ENCODE data around the gene CACNA1B.
"Not testable (repeated sequence)": the region's sequence is repeated elsewhere in the genome, so short reads cannot be mapped to it uniquely, and the experiment has no call there.

The CACNA1B gene

DNA sequence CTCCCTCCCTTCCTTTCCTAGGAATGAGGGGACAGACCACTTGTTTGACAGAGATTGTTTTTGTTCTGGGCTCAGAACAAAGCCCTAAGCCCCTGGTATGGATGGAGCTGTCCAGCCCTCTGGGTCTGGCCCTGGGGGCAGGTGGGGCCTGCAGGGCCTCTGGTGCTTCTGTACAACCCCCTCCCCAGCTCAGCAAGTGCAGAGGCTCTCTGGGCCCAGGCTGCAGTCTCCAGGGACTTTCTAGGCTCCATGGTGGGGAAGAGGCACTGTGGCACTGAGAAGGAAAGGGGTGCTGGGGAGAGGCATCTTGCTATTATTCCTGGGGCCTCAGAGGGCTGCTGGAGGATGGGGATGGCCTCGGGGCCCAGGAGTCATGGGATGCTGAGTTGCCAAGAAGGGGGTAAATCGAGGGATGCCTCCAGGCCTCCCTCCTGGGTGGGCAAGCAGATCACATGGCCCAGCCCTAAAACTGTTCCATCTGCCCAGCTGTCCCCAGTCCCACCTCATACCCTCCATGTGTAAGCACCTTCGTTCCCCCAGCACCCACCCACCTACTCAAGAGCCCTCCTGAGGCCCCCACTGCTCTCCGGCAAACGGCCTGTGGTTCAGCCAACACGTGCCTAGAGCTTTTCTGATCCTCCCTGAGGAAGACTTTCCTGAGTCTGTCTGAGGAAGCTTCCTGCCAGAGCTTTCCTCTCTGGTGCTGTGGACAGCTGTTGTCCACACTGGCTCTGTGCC, 225.7 kb downstream of the CACNA1B start:
- no peak for DNase-seq

DNA sequence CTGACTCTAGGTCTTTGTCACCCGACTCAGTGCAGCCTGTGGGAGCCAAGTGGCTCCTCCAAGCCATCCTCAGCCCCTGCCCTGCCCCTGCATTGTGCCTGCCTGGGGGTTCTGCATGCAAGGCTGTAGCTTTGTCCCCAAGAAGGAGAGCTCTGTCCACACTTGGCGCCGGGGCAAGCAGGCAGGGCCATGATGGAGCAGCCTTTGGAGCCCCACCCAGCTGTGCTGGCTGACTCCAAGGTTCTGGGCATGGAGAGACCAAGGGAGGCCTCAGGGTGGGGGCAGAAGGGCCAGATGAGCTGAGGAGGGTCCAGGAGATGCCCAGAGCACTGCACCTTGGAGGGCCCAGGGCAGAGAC, 226.2 kb downstream of the CACNA1B start:
- no peak for DNase-seq

DNA sequence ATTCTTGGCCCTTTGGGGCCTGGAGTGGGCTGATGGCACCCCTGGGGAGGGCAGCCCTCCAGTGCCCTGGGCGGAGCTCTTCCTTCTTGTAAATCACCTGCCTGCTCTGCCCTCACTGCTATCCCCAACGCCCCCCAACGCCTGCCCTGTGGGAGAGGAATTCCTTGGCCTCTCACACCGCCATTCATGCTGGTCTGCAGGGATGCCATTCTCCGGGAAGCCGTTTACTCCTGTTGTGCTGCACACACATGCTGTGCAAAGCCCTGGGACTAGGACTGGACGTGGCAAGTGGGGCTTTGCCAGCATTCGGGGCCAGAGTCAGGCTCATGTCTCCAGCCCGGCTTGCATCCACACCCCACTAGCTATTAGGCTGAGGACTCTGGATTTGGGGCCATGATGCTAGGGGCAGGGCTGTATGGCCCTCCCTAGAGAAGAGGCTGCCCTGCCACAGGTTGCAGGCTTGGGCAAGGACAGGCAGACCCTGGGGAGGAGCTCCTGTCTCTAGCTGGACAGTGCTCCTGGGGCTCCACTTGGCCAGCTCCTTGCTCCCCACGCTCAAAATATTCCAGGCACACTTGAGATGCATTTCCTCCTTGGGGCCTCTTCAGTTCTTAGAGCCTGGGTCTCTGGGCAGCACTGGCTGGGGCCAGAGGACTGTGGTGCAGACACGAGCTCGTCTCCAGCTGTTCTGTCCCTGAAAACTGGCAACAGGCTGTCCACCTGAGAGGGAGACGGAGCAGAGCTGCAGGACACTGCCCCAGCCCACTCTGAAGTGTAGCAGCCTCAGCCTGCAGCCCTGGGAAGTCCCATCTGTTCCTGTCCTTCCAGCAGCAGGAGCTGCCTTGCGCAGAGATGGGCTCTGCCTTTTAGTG, 226.9 kb downstream of the CACNA1B start:
- no peak for DNase-seq

DNA sequence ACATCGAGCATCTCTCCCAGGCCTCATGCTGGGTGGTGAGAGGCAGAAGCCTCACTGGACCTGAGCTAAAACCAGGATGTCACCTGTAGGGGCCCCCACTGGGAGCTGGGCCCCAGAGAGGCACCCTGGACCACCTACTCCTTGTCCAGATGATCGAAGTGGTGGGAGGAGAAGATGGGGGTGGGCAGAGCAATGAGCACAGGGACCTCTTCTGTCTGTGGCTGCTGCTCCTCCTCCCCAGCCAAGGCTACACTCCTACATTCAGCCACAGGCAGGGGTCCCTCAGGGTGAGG, 227.5 kb downstream of the CACNA1B start:
- DNase-seq: no peak

DNA sequence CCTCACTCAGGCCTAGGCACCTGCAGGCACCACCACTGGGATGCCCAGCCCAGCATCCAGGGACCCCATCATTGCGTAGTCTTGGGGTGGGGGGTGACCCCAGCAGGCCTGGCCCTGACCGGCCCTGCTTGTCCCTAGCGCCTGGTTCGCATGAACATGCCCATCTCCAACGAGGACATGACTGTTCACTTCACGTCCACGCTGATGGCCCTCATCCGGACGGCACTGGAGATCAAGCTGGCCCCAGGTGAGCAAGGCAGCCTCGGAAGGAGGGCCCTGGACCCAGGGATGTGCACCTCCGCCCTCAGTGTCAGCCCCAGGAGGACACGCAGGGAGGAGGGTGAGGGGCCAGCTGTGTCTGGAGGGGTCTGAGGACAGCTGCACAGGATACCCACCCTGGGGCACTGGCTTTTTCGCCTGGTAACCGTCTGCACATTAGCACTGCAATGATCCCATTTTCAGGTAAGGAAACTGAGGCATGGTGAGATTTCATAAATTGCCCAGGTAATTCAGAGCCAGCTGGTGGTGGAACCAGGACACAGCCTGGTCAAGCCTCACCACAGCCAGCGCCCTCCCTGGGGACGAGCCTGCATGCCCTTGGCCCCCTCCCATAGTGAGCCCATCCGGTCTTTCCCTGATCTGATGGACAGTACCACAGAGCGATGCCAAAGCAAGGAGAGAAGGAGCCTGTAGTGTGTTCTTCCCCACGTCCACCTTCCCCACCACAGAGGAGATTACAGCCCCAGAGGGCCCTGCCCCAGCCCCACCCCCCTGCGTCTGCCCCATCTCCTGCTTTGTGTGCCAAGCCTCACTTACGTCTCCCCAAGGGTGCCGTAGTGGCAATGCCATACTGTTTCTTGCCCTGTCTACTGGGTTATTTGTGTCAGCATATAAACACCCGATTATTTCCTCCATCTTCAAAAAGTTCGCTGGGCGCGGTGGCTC, 228.3 kb downstream of the CACNA1B start:
- no peak for DNase-seq

DNA sequence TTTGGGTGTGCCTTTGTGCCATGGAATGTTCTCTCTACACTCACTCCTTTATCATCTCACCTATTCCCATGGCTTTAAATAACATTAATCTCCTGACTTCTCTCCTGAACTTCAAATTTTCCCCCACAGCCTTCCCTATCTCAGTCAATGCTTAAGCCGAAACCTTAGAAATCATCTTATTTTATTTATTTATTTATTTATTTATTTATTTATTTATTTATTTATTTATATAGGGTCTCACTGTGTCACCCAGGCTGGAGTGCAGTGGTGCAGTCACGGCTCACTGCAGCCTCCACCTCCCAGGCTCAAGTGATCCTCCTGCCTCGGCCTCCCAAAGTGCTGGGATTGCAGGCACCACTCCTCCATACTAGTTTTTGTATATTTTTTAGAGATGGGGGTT, 229.5 kb downstream of the CACNA1B start:
- not testable (repeated sequence) for DNase-seq

DNA sequence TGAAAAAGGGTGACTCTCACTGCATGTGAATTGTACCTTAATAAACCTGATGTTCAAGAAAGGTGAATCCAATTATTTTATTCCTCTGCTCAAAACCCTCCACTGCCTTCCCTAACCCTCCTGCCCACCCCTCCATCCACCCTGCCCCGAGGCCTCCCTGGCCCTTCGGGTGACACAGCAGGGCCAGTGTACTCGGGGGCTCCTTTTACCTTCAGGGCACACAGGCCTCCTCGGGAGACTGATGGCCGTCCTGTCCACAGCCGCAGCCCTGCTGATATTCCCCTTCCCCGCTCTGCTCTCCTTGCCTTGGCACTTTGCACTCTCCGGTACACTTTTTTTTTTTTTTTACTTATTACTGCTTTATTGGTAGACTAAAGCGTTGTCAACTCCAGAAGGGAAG, 234.0 kb downstream of the CACNA1B start:
- DNase-seq: no peak

DNA sequence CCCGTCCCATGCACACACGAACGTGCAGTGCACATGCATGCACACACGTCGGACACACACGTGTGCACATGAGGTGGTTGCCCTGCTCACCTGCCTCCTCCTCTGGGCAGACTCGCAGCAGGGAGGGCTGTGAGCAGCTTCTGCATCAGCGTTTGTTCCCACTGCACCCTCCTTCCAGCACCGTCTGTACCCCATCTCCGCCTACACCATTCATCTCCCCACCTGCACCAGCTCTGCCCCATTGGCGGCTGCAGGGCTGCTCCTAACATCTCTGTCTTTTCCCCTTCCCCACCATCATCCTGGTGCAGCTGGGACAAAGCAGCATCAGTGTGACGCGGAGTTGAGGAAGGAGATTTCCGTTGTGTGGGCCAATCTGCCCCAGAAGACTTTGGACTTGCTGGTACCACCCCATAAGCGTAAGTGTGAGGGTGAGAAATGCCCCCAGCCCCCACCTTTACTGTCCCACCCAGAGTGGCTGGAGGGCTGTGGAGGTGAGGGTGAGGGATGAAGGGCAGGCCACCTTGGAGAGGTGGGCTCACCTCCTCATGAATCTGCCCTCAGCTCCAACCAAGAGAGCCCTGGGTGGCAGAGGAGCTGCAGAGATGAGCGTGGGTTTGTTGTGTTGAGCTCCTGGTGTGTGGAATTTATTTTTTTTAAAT, 234.6 kb downstream of the CACNA1B start:
- DNase-seq: no peak

DNA sequence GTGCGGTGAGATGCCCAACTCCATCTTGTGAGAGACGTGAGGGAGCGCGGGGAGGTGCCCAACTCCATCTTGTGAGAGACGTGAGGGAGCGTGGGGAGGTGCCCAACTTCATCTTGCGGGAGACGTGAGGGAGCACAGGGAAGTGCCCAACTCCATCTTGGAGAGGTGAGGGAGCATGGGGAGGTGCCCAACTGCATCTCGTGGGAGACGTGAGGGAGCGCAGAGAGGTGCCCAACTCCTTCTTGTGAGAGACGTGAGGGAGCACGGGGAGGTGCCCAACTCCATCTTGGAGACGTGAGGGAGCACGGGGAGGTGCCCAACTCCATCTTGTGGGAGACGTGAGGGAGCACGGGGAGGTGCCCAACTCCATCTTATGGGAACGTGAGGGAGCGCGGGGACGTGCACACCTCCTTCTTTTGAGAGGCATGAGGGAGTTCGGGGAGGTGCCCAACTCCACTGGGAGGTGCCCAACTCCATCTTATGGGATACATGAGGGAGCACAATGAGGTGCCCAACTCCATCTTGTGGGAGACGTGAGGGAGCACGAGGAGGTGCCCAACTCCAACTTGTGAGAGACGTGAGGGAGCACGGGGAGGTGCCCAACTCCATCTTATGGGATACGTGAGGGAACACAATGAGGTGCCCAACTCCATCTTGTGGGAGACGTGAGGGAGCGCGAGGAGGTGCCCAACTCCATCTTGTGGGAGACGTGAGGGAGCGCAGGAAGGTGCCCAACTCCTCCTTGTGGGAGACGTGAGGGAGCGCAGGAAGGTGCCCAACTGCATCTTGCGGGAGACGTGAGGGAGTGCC, 235.4 kb downstream of the CACNA1B start:
- no peak for DNase-seq

DNA sequence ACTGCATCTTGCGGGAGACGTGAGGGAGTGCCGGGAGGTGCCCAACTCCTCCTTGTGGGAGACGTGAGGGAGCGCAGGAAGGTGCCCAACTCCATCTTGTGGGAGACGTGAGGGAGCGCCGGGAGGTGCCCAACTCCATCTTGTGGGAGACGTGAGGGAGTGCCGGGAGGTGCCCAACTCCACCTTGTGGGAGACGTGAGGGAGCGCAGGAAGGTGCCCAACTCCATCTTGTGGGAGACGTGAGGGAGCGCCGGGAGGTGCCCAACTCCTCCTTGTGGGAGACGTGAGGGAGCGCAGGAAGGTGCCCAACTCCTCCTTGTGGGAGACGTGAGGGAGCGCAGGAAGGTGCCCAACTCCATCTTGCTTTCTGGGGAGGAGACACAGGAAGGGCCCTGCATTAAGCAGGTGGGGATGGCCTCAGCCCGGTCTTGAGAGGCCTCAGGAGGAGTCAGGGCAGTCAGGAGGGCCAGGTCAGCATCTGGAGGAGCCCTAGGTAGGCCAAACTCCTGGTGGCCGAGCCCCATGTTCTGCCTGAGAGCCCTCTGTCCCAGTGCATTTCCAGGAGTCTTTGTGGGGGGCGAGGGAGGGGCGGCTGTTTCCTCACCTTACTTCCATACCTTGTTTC, 236.2 kb downstream of the CACNA1B start:
- DNase-seq: not testable (repeated sequence)

DNA sequence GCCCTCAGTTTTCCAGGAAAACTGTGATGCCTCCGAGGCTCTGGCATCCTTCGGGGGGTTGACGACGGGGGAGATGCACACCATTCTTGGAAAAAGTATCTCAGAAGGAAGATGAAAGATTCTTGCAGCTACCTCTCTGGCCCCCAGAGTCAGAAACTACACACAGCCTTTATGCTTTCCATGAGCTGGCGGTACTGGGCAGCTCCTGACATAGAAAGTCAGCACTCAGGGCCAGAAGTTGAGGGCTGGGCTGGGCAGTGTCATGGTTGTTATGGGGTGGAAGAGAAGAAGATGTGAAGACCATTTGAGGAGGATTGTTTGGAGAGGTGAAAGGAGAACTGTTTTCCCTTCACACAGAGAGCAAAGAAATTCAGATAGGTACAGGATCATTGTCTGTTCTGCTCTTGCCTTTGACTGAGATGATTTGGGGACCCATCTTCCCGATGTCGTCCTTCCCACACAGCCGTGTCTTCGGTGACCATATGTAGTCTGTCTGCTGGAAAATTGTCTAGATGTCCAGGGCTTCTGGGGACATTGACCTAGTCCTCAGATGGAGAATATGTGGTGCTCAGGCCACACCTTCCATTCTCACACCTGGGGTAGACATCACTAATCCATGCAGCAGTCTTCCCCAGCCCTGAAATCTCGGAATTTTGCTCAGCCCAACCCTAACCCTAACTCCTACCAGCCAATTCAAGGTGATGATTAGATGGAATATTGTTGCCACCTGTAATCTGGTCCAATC, 237.1 kb downstream of the CACNA1B start:
- no peak for DNase-seq

DNA sequence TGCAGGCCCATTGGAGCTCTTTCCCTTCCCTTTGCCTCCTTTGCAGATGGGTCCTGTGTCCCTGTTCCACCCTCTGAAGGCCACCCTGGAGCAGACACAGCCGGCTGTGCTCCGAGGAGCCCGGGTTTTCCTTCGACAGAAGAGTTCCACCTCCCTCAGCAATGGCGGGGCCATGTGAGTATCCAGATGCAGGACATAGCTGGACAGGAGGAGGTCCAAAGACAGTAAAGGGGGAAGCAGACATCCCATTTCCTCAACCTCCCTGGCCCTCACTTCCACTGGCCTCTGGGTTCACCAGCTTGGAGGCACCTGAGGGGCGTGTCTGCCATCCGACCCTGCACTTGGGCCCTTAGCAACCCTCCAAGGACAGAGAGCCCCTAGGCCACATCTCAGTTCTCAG, 237.9 kb downstream of the CACNA1B start:
- DNase-seq: no peak

DNA sequence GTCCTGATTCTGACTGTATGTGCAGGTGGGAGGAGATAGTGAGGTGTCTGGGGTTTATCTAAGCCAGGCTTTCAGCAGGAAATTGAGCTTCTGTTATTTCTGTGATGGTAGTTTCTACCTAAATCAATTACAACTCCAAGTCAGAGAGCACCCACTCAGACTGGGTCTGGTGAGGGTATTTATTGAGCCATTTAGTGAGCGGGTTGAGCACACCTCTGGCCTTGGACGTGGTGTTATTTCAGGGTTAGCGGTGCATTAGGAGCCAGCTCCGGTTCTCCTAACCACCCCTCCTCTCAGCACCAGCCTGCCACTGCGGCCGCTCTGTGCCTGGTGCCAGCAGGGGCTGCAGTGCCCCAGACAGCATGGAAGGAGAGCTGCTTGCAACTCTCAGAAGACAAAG, 238.9 kb downstream of the CACNA1B start:
- DNase-seq: no peak

DNA sequence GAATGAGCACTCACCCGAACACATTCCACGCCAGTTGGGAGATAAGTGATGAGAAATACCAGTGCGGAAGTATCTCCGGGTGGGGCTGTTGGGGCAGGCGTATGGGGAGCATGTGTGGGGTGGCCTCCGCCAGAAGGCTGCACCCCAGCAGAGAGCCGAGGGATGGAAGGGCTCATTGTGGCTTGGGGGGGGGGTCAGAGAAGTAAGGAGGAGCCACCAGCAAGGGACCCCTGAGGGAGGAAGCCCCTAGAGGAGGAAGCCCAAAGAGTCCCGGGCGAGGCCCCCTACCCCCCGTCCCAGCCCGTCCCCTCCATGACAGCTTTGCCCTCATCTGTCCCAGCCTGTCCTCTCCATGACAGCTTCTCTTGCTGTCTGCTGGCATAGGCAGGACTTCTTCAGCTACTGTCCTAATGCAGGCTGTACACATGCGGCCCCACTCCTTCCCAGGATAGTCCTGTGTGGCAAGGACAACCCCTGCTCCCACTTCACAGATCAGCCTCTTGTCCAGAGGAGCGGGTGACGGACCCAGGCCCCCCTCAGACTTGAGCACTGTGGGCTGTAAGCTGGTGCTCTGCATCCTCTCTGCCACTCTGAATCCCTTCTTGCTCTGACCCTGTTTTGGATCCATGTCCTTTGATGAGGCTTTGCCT, 239.6 kb downstream of the CACNA1B start:
- no peak for DNase-seq

DNA sequence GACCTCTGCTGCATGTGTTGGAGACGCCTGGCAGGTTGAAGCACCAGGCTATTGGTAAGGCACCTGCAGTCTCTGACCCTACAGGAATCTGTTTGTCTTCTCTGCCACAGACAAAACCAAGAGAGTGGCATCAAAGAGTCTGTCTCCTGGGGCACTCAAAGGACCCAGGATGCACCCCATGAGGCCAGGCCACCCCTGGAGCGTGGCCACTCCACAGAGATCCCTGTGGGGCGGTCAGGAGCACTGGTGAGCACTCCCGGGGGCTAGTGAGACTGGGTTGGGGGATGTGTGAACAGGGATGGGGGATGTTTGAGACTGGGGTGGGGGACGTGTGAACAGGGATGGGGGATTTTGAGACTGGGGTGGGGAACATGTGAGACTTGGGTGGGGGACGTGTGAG, 240.3 kb downstream of the CACNA1B start:
- DNase-seq: no peak

DNA sequence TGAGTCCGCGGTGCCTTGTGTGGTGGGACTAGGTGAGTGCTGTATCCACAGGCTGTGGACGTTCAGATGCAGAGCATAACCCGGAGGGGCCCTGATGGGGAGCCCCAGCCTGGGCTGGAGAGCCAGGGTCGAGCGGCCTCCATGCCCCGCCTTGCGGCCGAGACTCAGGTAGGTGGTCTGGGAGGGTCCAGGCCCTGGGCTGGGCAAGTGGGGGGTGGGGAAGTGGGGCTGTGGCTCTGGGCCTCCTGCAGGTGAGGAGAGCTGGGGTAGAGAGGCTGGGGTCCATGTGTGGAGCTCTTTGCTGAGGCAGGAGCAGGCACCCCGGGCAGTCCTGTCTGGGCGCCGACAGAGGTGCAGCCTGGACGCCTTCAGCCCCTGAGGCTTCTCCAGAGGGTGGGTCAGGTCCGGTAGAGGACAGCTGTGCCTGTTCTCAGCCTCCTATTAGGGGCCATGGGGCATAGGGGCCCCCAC, 241.1 kb downstream of the CACNA1B start:
- DNase-seq: no peak

DNA sequence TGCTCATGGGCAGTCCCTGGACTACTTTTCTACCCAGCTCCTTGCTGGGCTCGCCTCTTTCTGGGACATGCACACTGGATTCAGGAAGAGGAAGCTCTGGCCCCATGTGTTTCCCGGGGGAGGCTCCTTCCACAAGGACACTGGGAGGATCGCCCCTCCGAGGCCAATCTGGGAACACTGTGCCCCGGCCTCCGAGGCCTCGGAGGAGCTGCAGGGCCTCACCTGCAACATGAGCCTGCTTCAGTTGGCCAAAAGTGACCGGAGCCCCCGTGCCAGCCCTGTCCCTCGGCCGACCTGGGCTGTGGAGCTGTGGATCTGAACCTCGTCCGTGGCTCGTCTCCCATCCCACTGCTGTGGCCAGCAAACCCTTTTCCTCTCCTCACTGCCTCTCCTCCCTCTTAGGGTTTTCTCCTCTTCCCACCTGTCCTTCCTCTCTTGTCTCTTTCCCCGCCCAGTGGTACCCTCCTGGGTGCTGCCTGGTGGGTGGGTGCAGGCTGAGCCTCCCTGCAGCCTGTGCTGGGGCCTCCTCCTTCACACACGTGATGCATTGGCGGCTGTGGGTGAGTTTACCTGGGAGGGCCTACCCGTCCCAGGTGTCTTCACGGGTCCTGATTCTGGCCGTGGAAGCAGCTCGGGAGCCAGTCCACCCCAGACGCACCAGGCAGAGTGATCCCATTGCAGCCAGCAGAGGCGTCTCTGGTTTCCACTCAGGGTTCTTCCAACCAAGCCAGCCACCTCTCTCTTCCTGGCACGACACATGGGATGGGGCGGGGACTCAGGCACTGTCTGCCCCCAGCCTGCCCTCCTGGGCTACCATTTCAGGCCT, 241.8 kb downstream of the CACNA1B start:
- no peak for DNase-seq

DNA sequence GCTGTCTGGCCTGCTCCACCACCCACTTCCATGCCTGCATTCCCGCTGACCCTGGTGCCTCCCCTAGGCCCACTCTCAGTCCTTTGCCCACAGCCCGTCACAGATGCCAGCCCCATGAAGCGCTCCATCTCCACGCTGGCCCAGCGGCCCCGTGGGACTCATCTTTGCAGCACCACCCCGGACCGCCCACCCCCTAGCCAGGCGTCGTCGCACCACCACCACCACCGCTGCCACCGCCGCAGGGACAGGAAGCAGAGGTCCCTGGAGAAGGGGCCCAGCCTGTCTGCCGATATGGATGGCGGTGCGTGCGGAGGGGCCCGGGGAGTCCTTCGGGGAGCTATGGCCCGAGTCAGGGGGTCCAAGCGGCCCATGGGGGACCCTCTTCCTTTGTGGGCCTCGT, 242.5 kb downstream of the CACNA1B start:
- no peak for DNase-seq

All from inflammatory macrophage (primary cell).